GM12878 (cell line): ENCODE measurements around the gene BCL2. TPM values are rescaled to one million over a fixed set of nuclear protein-coding genes. Genes with fewer than 3 reads are reported as not detected.

Experiments used
- ATAC-seq: fragments of 200-7000 bp; cut with Tn5 transposase; 3 replicates; pipeline ENCODE4 v1.9.1; 2020; ENCODE audit warnings: mild to moderate bottlenecking, moderate library complexity
- BruUV-seq: library from RNA; stranded (reverse); fragments of 400-500 nt; replicated peaks from 2 replicates; lab custom pipeline; 2021; lab: Mats Ljungman, UMichigan
- CTCF ChIA-PET: fragments of 300-600 bp; sonication (Branson Sonifier 250); formaldehyde crosslinking; extraction: SDS; loops from one replicate; lab custom pipeline; 2021; ENCODE audit warnings: inconsistent platforms; lab: Yijun Ruan, JAX
- POLR2A ChIA-PET: fragments of 350-600 bp; formaldehyde crosslinking; extraction: SDS; loops from one replicate; lab custom pipeline; 2021; ENCODE audit warnings: inconsistent platforms; lab: Charles Lee
- RAD21 ChIA-PET: fragments of 300-600 bp; sonication (Branson Sonifier 250); formaldehyde crosslinking; loops from one replicate; lab custom pipeline; 2023; ENCODE audit warnings: antibody characterized with exemption; ENCODE audit not compliant: unreplicated experiment; lab: Charles Lee
- SMC1A ChIA-PET: fragments of 300-600 bp; sonication (Branson Sonifier 250); formaldehyde crosslinking; loops from one replicate; lab custom pipeline; 2023; ENCODE audit not compliant: unreplicated experiment, uncharacterized antibody; lab: Charles Lee
- DNase-seq: peaks from one replicate; pipeline ENCODE4 v3.0.0-alpha.2; 2011; ENCODE audit warnings: low read depth, low spot score
- FAIRE-seq: peaks from 3 replicates; lab custom pipeline; 2011; peaks lifted over from hg19 to GRCh38; lab: Jason Lieb, UNC
- H2AFZ ChIP-seq: 2 replicates; pipeline ENCODE4 v1.6.0; 2011; ENCODE audit warnings: low read depth, low read length, control low read depth; ENCODE audit not compliant: control insufficient read depth
- H3K27ac ChIP-seq: 2 replicates; pipeline ENCODE4 v1.5.1; 2011; ENCODE audit warnings: control low read depth; ENCODE audit not compliant: control insufficient read depth, insufficient read depth
- H3K27me3 ChIP-seq, 2 experiments: replicated peaks in 1 of 2; 2 replicates each; pipeline versions ENCODE4 v1.6.0 to v1.6.1; 2011; ENCODE audit warnings: low read length in 1 of 2; ENCODE audit not compliant: control insufficient read depth in 2 of 2, insufficient read depth in 2 of 2
- H3K36me3 ChIP-seq, 2 experiments: 2 replicates each; pipeline ENCODE4 v1.5.1; 2011; ENCODE audit warnings: low read length in 1 of 2; ENCODE audit not compliant: control insufficient read depth in 2 of 2, insufficient read depth in 2 of 2
- H3K4me1 ChIP-seq: 2 replicates; pipeline ENCODE4 v1.6.1; 2011; ENCODE audit warnings: mild to moderate bottlenecking, low read length, moderate library complexity, mixed read lengths; ENCODE audit not compliant: control insufficient read depth, insufficient read depth
- H3K4me2 ChIP-seq: 2 replicates; pipeline ENCODE4 v1.6.0; 2011; ENCODE audit warnings: control low read depth; ENCODE audit not compliant: control insufficient read depth, insufficient read depth
- H3K4me3 ChIP-seq: fragments of 200-600 bp; sonication (generic); 2 replicates; pipeline ENCODE4 v1.5.1; 2016
- H3K79me2 ChIP-seq: 2 replicates; pipeline ENCODE4 v1.6.0; 2011; ENCODE audit warnings: low read length; ENCODE audit not compliant: control insufficient read depth, insufficient read depth
- H3K9ac ChIP-seq: 2 replicates; pipeline ENCODE4 v1.8.0; 2011; ENCODE audit warnings: low read length, control low read depth, mixed read lengths; ENCODE audit not compliant: control insufficient read depth, insufficient read depth
- H3K9me3 ChIP-seq: replicated peaks from 3 replicates; pipeline ENCODE4 v1.5.1; 2011; ENCODE audit warnings: mild to moderate bottlenecking, low read length; ENCODE audit not compliant: control insufficient read depth, insufficient read depth
- H4K20me1 ChIP-seq: 2 replicates; pipeline ENCODE4 v1.6.0; 2011; ENCODE audit not compliant: control insufficient read depth, insufficient read depth
- CEBPB ChIP-seq, 2 experiments: fragments of 150-350 bp in 1 of 2; IDR thresholded peaks; 2 replicates each; pipeline ENCODE4 v1.6.1; 2012 to 2014; ENCODE audit warnings: low read depth in 2 of 2, low read length in 2 of 2, borderline replicate concordance in 1 of 2, inconsistent platforms in 1 of 2
- GATAD2B ChIP-seq: fragments of 450-650 bp; conservative IDR thresholded peaks from 2 replicates; pipeline ENCODE4 v1.6.1; 2017; ENCODE audit warnings: low read depth, mild to moderate bottlenecking, moderate library complexity
- NR2F1 ChIP-seq: fragments of 450-650 bp; conservative IDR thresholded peaks from 2 replicates; pipeline ENCODE4 v1.6.1; 2017; ENCODE audit warnings: mild to moderate bottlenecking
- RBBP5 ChIP-seq: fragments of 200-600 bp; sonication (generic); conservative IDR thresholded peaks from 2 replicates; pipeline ENCODE4 v1.6.1; 2016
- RCOR1 ChIP-seq: conservative IDR thresholded peaks from 2 replicates; pipeline ENCODE4 v1.6.1; 2012; ENCODE audit warnings: low read depth, low read length, improper control_type of control experiment
- ZNF207 ChIP-seq: fragments of 450-650 bp; IDR thresholded peaks from 2 replicates; pipeline ENCODE4 v1.6.1; 2014; ENCODE audit warnings: antibody characterized with exemption, mild to moderate bottlenecking, borderline replicate concordance
- WGBS: methylation state at CpG from one replicate; pipeline ENCODE4 v1.1.6; 2016; ENCODE audit warnings: low lambda C conversion rate; ENCODE audit not compliant: insufficient replicate concordance, insufficient coverage; ENCODE audit errors: missing lambda C conversion rate; 5-methylcytosine and 5-hydroxymethylcytosine counted together
- in situ Hi-C: fragments of 300-500 bp; cut with MboI; formaldehyde crosslinking; loops from 9 replicates; pipeline ENCODE4 v1.14.3; 2018; ENCODE audit warnings: mixed read lengths
- intact Hi-C: fragments of 100-400 bp; cut with micrococcal nuclease; formaldehyde crosslinking; loops from one replicate; pipeline ENCODE4 v1.14.2; 2022; ENCODE audit not compliant: unreplicated experiment
- polyA plus RNA-seq, 11 experiments: library from polyadenylated mRNA; depleted of rRNA in 4 of 11; unstranded in 6 of 11; stranded (reverse) in 5 of 11; fragments of >200 nt; fragmentation: Nextera tagmentation in 4 of 11; fragmentation: Illumina TruSeq in 1 of 11; extraction: Ambion mirVana in 4 of 11; extraction: Trizol in 1 of 11; gene quantifications; 1 replicate in 1 of 11; 2 replicates in 10 of 11; pipeline versions ENCODE4 v1.2.1 to v1.2.3, GENCODE V29; 2011 to 2016; ENCODE audit warnings: inconsistent platforms in 2 of 11, missing spikeins in 2 of 11, low read depth in 1 of 11
- total RNA-seq, 4 experiments: library from RNA; depleted of rRNA in 3 of 4; stranded (reverse); fragments of >200 nt in 3 of 4; fragmentation: Illumina TruSeq in 1 of 4; extraction: Trizol in 1 of 4; gene quantifications; 2 replicates each; pipeline versions ENCODE4 v1.2.1 to v1.2.3, GENCODE V29; 2013 to 2021
- TF ChIP-seq, protein P1 (sequence below): IDR thresholded peaks from 2 replicates; pipeline ENCODE4 v1.6.1; 2011; ENCODE audit warnings: mild to moderate bottlenecking, low read depth, low read length, moderate library complexity; ENCODE audit not compliant: insufficient replicate concordance
- TF ChIP-seq, protein P2 (sequence below): fragments of 450-650 bp; IDR thresholded peaks from 2 replicates; pipeline ENCODE4 v1.6.1; 2017; ENCODE audit warnings: low read depth, mild to moderate bottlenecking, moderate library complexity

Gene BCL2
- total and polyA plus RNA-seq, 10 of the 15 experiments (the other 5 are each of a cell fraction or from before 2014, with no cell fraction given), result 4.1 to 47.8 (median 19.3) TPM

DNA sequence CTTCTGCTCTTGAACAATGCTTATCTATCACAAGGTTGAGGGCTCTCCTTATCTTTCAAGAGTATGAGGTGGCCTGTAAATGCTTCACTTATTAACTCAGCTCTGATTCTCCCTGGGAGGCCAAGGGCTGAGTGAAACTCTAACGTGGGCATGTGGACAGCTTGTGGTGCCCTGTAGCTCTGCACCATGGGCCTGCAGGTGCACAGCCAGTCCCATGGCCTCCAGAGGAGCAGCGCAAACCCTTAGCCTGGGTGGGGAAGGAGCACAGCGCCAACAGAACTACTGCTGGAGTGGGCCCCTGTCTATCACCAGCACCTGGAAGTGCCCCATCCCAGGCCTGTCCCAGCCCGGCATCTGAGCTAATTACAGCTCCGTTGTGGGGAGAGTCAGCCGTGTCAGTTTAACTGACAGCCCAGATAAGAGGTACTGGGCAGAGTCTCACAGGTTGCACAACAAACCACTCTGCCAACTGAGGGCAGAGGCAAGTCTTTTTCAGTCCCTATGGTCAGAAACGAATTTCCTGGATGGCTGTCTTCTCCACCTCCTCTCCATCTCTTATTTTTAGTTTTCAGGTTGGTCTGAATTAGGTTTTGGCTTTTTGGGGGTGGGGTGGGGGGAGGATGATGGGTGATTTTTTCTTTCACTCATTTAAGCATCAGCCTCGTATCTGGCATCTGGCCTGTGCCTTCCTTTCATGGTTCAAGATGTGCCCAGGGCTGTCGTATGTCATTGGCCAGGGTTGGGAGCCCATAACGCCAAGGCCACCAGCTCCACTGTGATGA is 219.5 kb downstream of the BCL2 start (continued):
- TF ChIP-seq, protein P1, sequence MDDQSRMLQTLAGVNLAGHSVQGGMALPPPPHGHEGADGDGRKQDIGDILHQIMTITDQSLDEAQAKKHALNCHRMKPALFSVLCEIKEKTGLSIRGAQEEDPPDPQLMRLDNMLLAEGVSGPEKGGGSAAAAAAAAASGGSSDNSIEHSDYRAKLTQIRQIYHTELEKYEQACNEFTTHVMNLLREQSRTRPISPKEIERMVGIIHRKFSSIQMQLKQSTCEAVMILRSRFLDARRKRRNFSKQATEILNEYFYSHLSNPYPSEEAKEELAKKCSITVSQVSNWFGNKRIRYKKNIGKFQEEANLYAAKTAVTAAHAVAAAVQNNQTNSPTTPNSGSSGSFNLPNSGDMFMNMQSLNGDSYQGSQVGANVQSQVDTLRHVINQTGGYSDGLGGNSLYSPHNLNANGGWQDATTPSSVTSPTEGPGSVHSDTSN, result no peak
- TF ChIP-seq RCOR1 (no peak), RBBP5 (no peak)
- TF ChIP-seq, protein P2, sequence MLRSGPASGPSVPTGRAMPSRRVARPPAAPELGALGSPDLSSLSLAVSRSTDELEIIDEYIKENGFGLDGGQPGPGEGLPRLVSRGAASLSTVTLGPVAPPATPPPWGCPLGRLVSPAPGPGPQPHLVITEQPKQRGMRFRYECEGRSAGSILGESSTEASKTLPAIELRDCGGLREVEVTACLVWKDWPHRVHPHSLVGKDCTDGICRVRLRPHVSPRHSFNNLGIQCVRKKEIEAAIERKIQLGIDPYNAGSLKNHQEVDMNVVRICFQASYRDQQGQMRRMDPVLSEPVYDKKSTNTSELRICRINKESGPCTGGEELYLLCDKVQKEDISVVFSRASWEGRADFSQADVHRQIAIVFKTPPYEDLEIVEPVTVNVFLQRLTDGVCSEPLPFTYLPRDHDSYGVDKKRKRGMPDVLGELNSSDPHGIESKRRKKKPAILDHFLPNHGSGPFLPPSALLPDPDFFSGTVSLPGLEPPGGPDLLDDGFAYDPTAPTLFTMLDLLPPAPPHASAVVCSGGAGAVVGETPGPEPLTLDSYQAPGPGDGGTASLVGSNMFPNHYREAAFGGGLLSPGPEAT, result 0 out of 2 replicates have a peak, but pooled peaks have one; percentile 36
- TF ChIP-seq, all 136 proteins: peak for 9

DNA sequence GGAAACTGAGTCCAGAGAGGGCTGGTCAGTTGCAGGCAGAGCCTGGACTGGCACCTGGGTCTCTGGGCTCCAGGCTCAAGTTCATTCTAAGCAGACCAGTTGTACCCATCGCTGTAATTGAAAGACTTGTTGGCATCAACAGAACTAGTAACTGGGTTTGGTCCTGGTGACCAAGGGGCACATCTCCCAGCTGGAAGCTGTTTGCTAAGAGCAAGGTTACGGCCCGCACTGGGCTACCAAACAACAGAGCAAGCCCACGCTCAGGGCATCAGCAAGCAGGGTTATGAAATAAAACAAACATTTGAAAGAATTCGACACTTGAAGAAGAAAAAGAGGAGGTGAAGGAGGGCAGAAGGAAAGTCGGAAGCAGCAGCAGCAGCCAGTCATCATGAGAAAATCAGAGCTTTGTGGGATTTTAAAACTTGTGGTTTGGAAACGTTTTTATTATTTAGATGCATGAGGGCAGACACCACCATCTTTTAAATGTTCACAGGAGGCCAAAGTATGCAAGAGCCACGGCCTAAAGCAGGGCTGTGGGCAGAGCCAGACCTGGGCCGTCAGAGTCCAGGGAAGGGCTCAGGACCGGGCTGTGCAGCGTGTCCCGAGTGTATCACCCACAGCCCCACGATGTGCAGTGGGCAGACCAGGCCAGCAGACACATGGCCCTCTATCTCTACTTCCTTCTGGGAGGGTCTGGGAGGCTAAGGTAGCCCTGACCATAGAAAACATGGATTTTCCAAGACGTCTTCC is 220.3 kb downstream of the BCL2 start:
- no peaks in the 10 kb centered on the region for H3K36me3 ChIP-seq
- H2AFZ ChIP-seq, result no peak overlapping the region
- peak overlapping the region; percentile 8; the same call in 1 of the 2 replicates for H3K4me3 ChIP-seq
- peaks cover 34% of the 10 kb centered on the region for H3K4me1 ChIP-seq
- ATAC-seq, result peak; percentile 21
- DNase-seq, result no peak
- ChIA-PET RAD21 (interaction anchor here (0.7 to 2.7 kb wide), 7 partner anchors 22 to 223 kb away, joined by 3 to 9 read pairs (median 4); partner anchors contain the start of gene BCL2), POLR2A (interaction anchor here (0.5 to 1.2 kb wide), 2 partner anchors 9 to 55 kb away, joined by 4 read pairs; no protein-coding TSS in a partner anchor), CTCF (interaction anchor here (0.6 to 3.4 kb wide), 9 partner anchors 16 to 215 kb away, joined by 3 to 16 read pairs (median 4); no protein-coding TSS in a partner anchor), SMC1A (interaction anchor here (0.7 to 3.3 kb wide), 10 partner anchors 8 to 218 kb away, joined by 3 to 11 read pairs (median 6); no protein-coding TSS in a partner anchor)
- in situ Hi-C loops, result no loop called here
- 0 out of 4 replicates have a peak, but pooled peaks of 1 of the 2 experiments have one; percentile 21 for TF ChIP-seq CEBPB (IDR thresholded peaks at IDR 0.05; ENCODE audit: borderline replicate concordance in 1 of 2, low read depth in 2 of 2, low read length in 2 of 2)
- TF ChIP-seq GATAD2B, result 0 out of 2 replicates have a peak, but pooled peaks have one; percentile 14
- no peak for TF ChIP-seq NR2F1
- no peak for TF ChIP-seq ZNF207
- H3K27ac ChIP-seq, result peak overlapping the region; percentile 86
- no peaks in the 10 kb centered on the region for H3K27me3 ChIP-seq
- no peak for FAIRE-seq
- H3K4me2 ChIP-seq, result peak overlapping the region; percentile 84
- no peaks in the 10 kb centered on the region for H3K79me2 ChIP-seq
- intact Hi-C loops, result loop anchor here (2.0 kb wide), 1 partner anchor 58 kb away; no protein-coding TSS in a partner anchor
- H3K9me3 ChIP-seq, result no peaks in the 10 kb centered on the region; the same call in 2 of the 3 replicates
- H4K20me1 ChIP-seq, result no peaks in the 10 kb centered on the region
- no TSS peak for BruUV-seq
- WGBS, result 76% methylated on average over 14 of the region's 14 CpGs
- H3K9ac ChIP-seq, result peak overlapping the region; percentile 38
